Thyroid gland (tissue), 4 donors: Measurements from ENCODE around the gene AKAP6. TPM values are rescaled to one million over a fixed set of nuclear protein-coding genes. Genes with fewer than 3 reads are reported as not detected.

ENCODE experiments used
- DNase-seq, 2 donors: peaks; one replicate each; pipeline ENCODE4 v3.0.0-alpha.2; 2019
- H3K27ac ChIP-seq, 3 donors: fragments of 200-600 bp; sonication (generic); 1 replicate in 2 of 3; 2 replicates in 1 of 3; pipeline ENCODE4 v1.5.1; 2016 to 2019; ENCODE audit warnings: mild to moderate bottlenecking in 1 of 3, moderate library complexity in 1 of 3
- H3K27me3 ChIP-seq: fragments of 200-600 bp; sonication (generic); one replicate; pipeline ENCODE4 v1.5.1; 2019
- H3K36me3 ChIP-seq, 2 donors: fragments of 200-600 bp; sonication (generic); one replicate each; pipeline ENCODE4 v1.5.1; 2016 to 2019
- H3K4me1 ChIP-seq, 2 donors: fragments of 200-600 bp; sonication (generic); one replicate each; pipeline ENCODE4 v1.5.1; 2017 to 2019
- H3K4me3 ChIP-seq, 3 donors: fragments of 200-600 bp; sonication (generic); replicated peaks in 1 of 3; 1 replicate in 2 of 3; 2 replicates in 1 of 3; pipeline ENCODE4 v1.5.1; 2016; ENCODE audit warnings: mild to moderate bottlenecking in 1 of 3
- H3K9me3 ChIP-seq: fragments of 200-600 bp; sonication (generic); one replicate; pipeline ENCODE4 v1.5.1; 2017
- POLR2A ChIP-seq, 2 donors: fragments of 450-650 bp; IDR thresholded peaks; one replicate each; pipeline ENCODE4 v1.6.1; 2017; ENCODE audit warnings: antibody characterized with exemption in 2 of 2, mild to moderate bottlenecking in 2 of 2, moderate library complexity in 1 of 2
- WGBS, 2 donors: methylation state at CpG; one replicate each; pipeline ENCODE4 v1.1.5; 2017; 5-methylcytosine and 5-hydroxymethylcytosine counted together
- intact Hi-C: fragments of 100-400 bp; cut with DNase I; formaldehyde crosslinking; loops from one replicate; pipeline ENCODE4 v1.15.1; 2023
- total RNA-seq, 4 donors: library from RNA; depleted of rRNA; stranded (reverse); fragments of >200 nt; gene quantifications; one replicate each; pipeline ENCODE4 v1.2.3, GENCODE V29; 2016
- TF ChIP-seq, protein P1 (sequence below), 6 experiments: fragments of 200-600 bp in 3 of 6; fragments of 450-650 bp in 3 of 6; sonication (generic) in 3 of 6; IDR thresholded peaks; one replicate each; pipeline ENCODE4 v1.5.1; 2016 to 2019; ENCODE audit warnings: antibody characterized with exemption in 6 of 6, mild to moderate bottlenecking in 2 of 6, inconsistent platforms in 1 of 6, moderate library complexity in 1 of 6

Gene AKAP6
- total RNA-seq, 4 donors from 2014 or later = 13.0 to 34.5 (median 22.7) TPM

DNA sequence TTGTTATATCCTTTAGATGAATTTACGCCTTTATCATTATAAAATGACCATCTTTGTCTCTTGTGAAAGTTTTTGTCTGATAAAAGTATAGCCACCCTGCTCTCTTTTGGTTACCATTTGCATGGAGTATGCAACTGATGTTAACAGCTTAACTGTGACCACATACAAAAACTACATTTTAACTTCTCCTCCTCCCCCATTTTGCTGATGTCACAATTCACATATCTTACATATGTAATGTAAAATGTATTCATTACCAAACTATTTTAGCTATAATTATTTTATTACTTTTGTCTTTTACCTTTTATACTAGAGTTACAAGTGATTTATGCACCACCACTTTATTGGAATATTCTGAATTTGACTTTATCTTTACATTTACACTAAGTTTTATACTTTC, 425.1 kb downstream of the AKAP6 start:
- intact Hi-C loops = no loop called here
- WGBS, 2 donors = 92 to 98% methylated on average over 1 of the region's 1 CpG
- no peak for DNase-seq
- TF ChIP-seq POLR2A (IDR thresholded peaks at IDR 0.05) = no peak
- TF ChIP-seq, protein P1, sequence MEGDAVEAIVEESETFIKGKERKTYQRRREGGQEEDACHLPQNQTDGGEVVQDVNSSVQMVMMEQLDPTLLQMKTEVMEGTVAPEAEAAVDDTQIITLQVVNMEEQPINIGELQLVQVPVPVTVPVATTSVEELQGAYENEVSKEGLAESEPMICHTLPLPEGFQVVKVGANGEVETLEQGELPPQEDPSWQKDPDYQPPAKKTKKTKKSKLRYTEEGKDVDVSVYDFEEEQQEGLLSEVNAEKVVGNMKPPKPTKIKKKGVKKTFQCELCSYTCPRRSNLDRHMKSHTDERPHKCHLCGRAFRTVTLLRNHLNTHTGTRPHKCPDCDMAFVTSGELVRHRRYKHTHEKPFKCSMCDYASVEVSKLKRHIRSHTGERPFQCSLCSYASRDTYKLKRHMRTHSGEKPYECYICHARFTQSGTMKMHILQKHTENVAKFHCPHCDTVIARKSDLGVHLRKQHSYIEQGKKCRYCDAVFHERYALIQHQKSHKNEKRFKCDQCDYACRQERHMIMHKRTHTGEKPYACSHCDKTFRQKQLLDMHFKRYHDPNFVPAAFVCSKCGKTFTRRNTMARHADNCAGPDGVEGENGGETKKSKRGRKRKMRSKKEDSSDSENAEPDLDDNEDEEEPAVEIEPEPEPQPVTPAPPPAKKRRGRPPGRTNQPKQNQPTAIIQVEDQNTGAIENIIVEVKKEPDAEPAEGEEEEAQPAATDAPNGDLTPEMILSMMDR (IDR thresholded peaks at IDR 0.05) = no peak
- Histone ChIP-seq H3K4me1 (no peaks in the 10 kb centered on the region), H3K36me3 (no peaks in the 10 kb centered on the region), H3K27ac (no peak overlapping the region), H3K27me3 (no peaks in the 10 kb centered on the region), H3K9me3 (no peaks in the 10 kb centered on the region), H3K4me3 (no peak overlapping the region)

DNA sequence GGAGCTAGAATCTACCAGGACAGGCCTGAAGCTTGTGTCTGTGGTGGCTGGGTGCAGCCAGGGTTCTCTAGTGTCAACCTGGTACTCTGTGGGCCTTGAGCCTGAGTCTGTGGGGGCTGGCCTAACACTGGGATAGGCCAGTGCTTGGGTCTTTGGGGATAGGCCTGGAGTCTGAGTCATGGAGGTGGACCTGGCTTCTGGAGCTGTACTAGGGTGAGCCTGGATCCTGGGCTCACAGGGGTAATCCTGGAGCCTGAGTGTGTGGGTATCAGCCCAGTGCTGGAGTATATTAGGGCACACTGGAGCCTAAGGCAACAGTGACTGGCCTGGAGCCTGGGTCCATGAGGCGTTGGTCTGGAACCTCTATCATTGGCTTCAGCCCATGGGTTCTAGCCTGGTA, 427.1 kb downstream of the AKAP6 start:
- 100% methylated on average over 1 of the region's 1 CpG for WGBS, 2 donors
- DNase-seq = no peak
- no peaks in the 10 kb centered on the region for H3K4me1 ChIP-seq
- no peaks in the 10 kb centered on the region for H3K36me3 ChIP-seq
- no peak overlapping the region for H3K27ac ChIP-seq
- H3K9me3 ChIP-seq = no peaks in the 10 kb centered on the region
- H3K27me3 ChIP-seq = no peaks in the 10 kb centered on the region
- no peak overlapping the region for H3K4me3 ChIP-seq
- TF ChIP-seq, protein P1 (IDR thresholded peaks at IDR 0.05) = no peak
- no peak for TF ChIP-seq POLR2A (IDR thresholded peaks at IDR 0.05)
- intact Hi-C loops = no loop called here

DNA sequence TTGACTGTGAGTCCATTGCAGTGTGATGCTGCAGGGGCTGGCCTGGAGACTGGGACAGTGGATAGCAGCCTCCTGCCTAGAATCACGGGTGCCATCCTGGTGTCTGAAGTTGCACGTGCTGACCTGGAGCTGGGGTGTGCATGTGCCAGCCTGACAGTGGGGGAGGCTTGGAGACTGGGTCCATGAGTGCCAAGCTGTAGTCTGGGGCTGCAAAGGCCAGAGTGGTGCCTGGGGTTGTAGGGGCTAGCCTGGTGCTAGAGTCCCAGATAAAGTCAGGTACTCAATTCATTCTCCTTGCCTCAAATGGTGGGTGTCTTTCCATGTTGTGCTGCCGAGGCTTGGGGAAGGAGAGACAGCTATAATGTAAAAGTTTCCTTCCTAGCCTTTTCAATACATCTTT, 427.7 kb downstream of the AKAP6 start:
- Histone ChIP-seq H3K9me3 (no peaks in the 10 kb centered on the region), H3K4me1 (no peaks in the 10 kb centered on the region), H3K27me3 (no peaks in the 10 kb centered on the region), H3K4me3 (no peak overlapping the region), H3K36me3 (no peaks in the 10 kb centered on the region), H3K27ac (no peak overlapping the region)
- 93 to 100% methylated on average over 1 to 3 of the region's 3 CpGs for WGBS, 2 donors
- TF ChIP-seq, protein P1 (IDR thresholded peaks at IDR 0.05) = no peak
- TF ChIP-seq POLR2A (IDR thresholded peaks at IDR 0.05) = no peak
- DNase-seq = no peak
- intact Hi-C loops = no loop called here

DNA sequence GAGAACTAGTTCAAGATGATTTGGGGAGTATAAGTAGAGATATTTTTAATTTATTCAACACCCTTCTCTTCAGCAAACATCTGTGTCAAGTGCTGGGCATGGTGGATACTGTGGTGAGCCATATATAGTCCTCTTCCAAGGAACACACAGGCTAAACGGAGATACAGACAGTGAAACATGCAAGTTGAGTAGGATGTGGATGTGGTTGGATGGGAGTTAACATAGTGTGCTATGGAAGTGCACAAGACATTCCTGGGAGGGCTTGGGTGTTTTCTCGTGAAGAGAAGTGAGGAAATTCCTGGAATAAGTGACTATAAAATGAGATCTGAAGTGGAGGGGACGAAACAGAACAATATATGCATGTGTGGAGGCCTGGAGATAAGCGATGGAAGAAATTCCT, 428.5 kb downstream of the AKAP6 start:
- WGBS, 2 donors = 86 to 91% methylated on average over 4 of the region's 4 CpGs
- no peak overlapping the region for H3K27ac ChIP-seq
- H3K27me3 ChIP-seq = no peaks in the 10 kb centered on the region
- no peak for DNase-seq
- H3K4me1 ChIP-seq = no peaks in the 10 kb centered on the region
- TF ChIP-seq, protein P1 (IDR thresholded peaks at IDR 0.05) = no peak
- TF ChIP-seq POLR2A (IDR thresholded peaks at IDR 0.05) = no peak
- no peaks in the 10 kb centered on the region for H3K36me3 ChIP-seq
- H3K4me3 ChIP-seq = no peak overlapping the region
- intact Hi-C loops = no loop called here
- H3K9me3 ChIP-seq = no peaks in the 10 kb centered on the region

DNA sequence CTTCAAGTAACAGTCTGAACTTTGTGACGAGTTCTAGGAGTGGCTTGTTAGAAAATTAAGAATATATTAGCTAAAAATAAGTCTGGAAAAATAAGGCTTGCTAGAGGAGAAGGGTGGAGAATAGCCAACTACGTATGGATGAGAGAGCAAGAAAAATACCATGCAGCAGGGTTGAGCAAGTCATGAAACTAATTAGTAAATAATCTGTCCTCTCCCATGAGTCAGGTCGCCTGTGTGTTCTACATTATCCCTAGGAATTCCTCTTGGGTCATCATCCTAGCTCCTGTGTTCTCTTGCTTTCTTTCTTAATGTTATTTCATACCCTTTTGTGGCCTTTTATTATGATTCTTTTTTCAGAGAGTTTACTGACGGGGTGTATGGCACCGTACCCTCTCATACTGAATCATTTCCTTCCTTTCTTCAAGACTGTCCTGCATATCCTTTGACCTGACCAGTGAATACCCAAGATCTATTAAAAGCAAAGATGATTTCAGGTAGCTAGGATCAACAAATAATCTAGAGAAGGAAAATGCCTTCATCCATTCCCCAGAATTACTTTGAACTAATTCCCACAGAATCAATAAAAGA, 432.4 kb downstream of the AKAP6 start:
- TF ChIP-seq, protein P1 (IDR thresholded peaks at IDR 0.05) = no peak
- no peak for TF ChIP-seq POLR2A (IDR thresholded peaks at IDR 0.05)
- Histone ChIP-seq H3K4me3 (no peak overlapping the region), H3K4me1 (no peaks in the 10 kb centered on the region), H3K9me3 (no peaks in the 10 kb centered on the region), H3K27ac (no peak overlapping the region), H3K36me3 (no peaks in the 10 kb centered on the region), H3K27me3 (no peaks in the 10 kb centered on the region)
- DNase-seq = no peak
- WGBS, 2 donors = 71 to 73% methylated on average over 5 of the region's 5 CpGs
- intact Hi-C loops = no loop called here
